CD4-positive, alpha-beta T cell (primary cell): Measurements from ENCODE around the gene PLD6. TPM values are rescaled to one million over a fixed set of nuclear protein-coding genes. Genes with fewer than 3 reads are reported as not detected.
A peak's percentile ranks its signal among the peaks of the same experiment; 100 is the strongest.
"Not testable (repeated sequence)": the region's sequence is repeated elsewhere in the genome, so short reads cannot be mapped to it uniquely, and the experiment has no call there.

Experiments used
- ATAC-seq: fragments of 200-7000 bp; cut with Tn5 transposase; one replicate; pipeline ENCODE4 v1.10.0; 2022; ENCODE audit warnings: mild to moderate bottlenecking; ENCODE audit not compliant: poor library complexity
- CTCF ChIA-PET: fragments of 350-600 bp; sonication (Branson Sonifier 250); formaldehyde crosslinking; loops from one replicate; lab custom pipeline; 2021; ENCODE audit warnings: antibody characterized with exemption, inconsistent platforms; lab: Charles Lee
- POLR2A ChIA-PET: fragments of 350-600 bp; sonication (Branson Sonifier 250); formaldehyde crosslinking; loops from one replicate; lab custom pipeline; 2021; ENCODE audit warnings: antibody characterized with exemption, inconsistent platforms; lab: Charles Lee
- DNase-seq, 14 experiments: peaks; one replicate each; pipeline ENCODE4 v3.0.0-alpha.2; 2013 to 2020; ENCODE audit warnings: mixed read lengths in 2 of 14
- H3K27ac ChIP-seq, 2 donors: one replicate each; pipeline versions ENCODE4 v1.5.1 to v1.7.0; 2013; ENCODE audit warnings: low read length in 2 of 2, low read depth in 1 of 2, mild to moderate bottlenecking in 1 of 2
- H3K27me3 ChIP-seq, 2 experiments: 1 replicate in 1 of 2; 2 replicates in 1 of 2; pipeline versions ENCODE4 v1.6.1 to v1.7.0; 2013; ENCODE audit warnings: low read length in 2 of 2, control low read depth in 1 of 2, mild to moderate bottlenecking in 1 of 2, moderate library complexity in 1 of 2; ENCODE audit not compliant: insufficient read depth in 2 of 2, control insufficient read depth in 1 of 2
- H3K36me3 ChIP-seq: one replicate; pipeline ENCODE4 v1.6.1; 2013; ENCODE audit warnings: low read length, control low read depth; ENCODE audit not compliant: insufficient read depth
- H3K4me1 ChIP-seq: one replicate; pipeline ENCODE4 v1.6.1; 2013; ENCODE audit warnings: low read length, control low read depth; ENCODE audit not compliant: insufficient read depth
- H3K4me3 ChIP-seq: one replicate; pipeline ENCODE4 v1.5.1; 2013; ENCODE audit warnings: mild to moderate bottlenecking, low read length, moderate library complexity
- H3K9me3 ChIP-seq, 2 experiments: 1 replicate in 1 of 2; 2 replicates in 1 of 2; pipeline versions ENCODE4 v1.6.1 to v1.7.0; 2013; ENCODE audit warnings: low read length in 2 of 2, mild to moderate bottlenecking in 2 of 2, control low read depth in 1 of 2, moderate library complexity in 1 of 2; ENCODE audit not compliant: control insufficient read depth in 1 of 2, insufficient read depth in 1 of 2
- H3K27ac Mint-ChIP-seq: one replicate; pipeline ENCODE4 v1.8.0; 2020; ENCODE audit warnings: mixed read lengths
- H3K27me3 Mint-ChIP-seq: one replicate; pipeline ENCODE4 v1.8.0; 2021; ENCODE audit warnings: mixed read lengths
- H3K36me3 Mint-ChIP-seq: one replicate; pipeline ENCODE4 v1.8.0; 2021; ENCODE audit warnings: low read depth, mixed read lengths
- H3K4me1 Mint-ChIP-seq: one replicate; pipeline ENCODE4 v1.8.0; 2021; ENCODE audit warnings: low read depth, mixed read lengths
- H3K4me3 Mint-ChIP-seq: one replicate; pipeline ENCODE4 v1.8.0; 2020; ENCODE audit warnings: mild to moderate bottlenecking, mixed read lengths
- H3K9me3 Mint-ChIP-seq: one replicate; pipeline ENCODE4 v1.8.0; 2020; ENCODE audit warnings: mixed read lengths
- intact Hi-C, 2 experiments: fragments of 100-400 bp; cut with DNase I in 1 of 2; cut with micrococcal nuclease in 1 of 2; formaldehyde crosslinking; loops; one replicate each; pipeline versions ENCODE4 v1.15.1 to v1.9.0; 2023 to 2025; cut with DNase I, micrococcal nuclease
- total RNA-seq, 174 experiments: library from RNA in 2 of 174; stranded (reverse) in 2 of 174; gene quantifications; one replicate each; pipeline ENCODE4 v1.2.3 and lab custom pipeline; 2021 to 2026
- TF ChIP-seq, protein P1 (sequence below): fragments of 200-600 bp; IDR thresholded peaks from one replicate; pipeline ENCODE4 v1.8.0; 2022; ENCODE audit warnings: antibody characterized with exemption, mild to moderate bottlenecking

Gene PLD6
- total RNA-seq, 2 experiments from 2014 or later: 7.1 to 7.5 TPM

- Mint-ChIP-seq H3K4me3 (peak overlapping the region; percentile 25), H3K27ac (no peak overlapping the region), H3K4me1 (peaks cover 32% of the 10 kb centered on the region), H3K36me3 (peaks cover 47% of the 10 kb centered on the region), H3K27me3 (no peaks in the 10 kb centered on the region), H3K9me3 (no peaks in the 10 kb centered on the region)
- intact Hi-C loops: loop anchor here in 1 of 2 experiments (10.0 kb wide), 1 partner anchor 46 kb away; no protein-coding TSS in a partner anchor
- TF ChIP-seq, protein P1, sequence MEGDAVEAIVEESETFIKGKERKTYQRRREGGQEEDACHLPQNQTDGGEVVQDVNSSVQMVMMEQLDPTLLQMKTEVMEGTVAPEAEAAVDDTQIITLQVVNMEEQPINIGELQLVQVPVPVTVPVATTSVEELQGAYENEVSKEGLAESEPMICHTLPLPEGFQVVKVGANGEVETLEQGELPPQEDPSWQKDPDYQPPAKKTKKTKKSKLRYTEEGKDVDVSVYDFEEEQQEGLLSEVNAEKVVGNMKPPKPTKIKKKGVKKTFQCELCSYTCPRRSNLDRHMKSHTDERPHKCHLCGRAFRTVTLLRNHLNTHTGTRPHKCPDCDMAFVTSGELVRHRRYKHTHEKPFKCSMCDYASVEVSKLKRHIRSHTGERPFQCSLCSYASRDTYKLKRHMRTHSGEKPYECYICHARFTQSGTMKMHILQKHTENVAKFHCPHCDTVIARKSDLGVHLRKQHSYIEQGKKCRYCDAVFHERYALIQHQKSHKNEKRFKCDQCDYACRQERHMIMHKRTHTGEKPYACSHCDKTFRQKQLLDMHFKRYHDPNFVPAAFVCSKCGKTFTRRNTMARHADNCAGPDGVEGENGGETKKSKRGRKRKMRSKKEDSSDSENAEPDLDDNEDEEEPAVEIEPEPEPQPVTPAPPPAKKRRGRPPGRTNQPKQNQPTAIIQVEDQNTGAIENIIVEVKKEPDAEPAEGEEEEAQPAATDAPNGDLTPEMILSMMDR: no peak
- Histone ChIP-seq H3K4me3 (no peak overlapping the region), H3K36me3 (peaks cover 24% of the 10 kb centered on the region), H3K27ac (no peak overlapping the region), H3K9me3 (no peaks in the 10 kb centered on the region), H3K27me3 (no peaks in the 10 kb centered on the region), H3K4me1 (peaks cover 24% of the 10 kb centered on the region)
- ATAC-seq (no peak), DNase-seq (no peak)
- CTCF ChIA-PET: no interaction called here
- POLR2A ChIA-PET: interaction anchor here (0.9 kb wide), 1 partner anchor 12 kb away, joined by 3 read pairs; no protein-coding TSS in a partner anchor
These were observed 5.8 kb downstream of the PLD6 start for GRCh38 chr17:17200311-17200710.

- H3K4me1 ChIP-seq: peaks cover 4% of the 10 kb centered on the region
- Mint-ChIP-seq H3K9me3 (no peaks in the 10 kb centered on the region), H3K27me3 (no peaks in the 10 kb centered on the region), H3K4me3 (no peak overlapping the region), H3K27ac (no peak overlapping the region), H3K36me3 (peaks cover 33% of the 10 kb centered on the region), H3K4me1 (peaks cover 13% of the 10 kb centered on the region)
- H3K27me3 ChIP-seq: no peaks in the 10 kb centered on the region
- no peak overlapping the region for H3K4me3 ChIP-seq
- ATAC-seq (no peak), DNase-seq (no peak)
- intact Hi-C loops: no loop called here
- POLR2A ChIA-PET: interaction anchor here (1.0 to 1.5 kb wide), 2 partner anchors 30 to 39 kb away, joined by 3 read pairs; partner anchors contain the start of gene FLCN
- no peaks in the 10 kb centered on the region for H3K9me3 ChIP-seq
- TF ChIP-seq, protein P1: no peak
- H3K36me3 ChIP-seq: peaks cover 24% of the 10 kb centered on the region
- H3K27ac ChIP-seq: no peak overlapping the region
- CTCF ChIA-PET: interaction anchor here (0.6 kb wide), 1 partner anchor 14 kb away, joined by 3 read pairs; no protein-coding TSS in a partner anchor
These were observed 7.9 kb downstream of the PLD6 start for GRCh38 chr17:17198281-17198680.

DNA sequence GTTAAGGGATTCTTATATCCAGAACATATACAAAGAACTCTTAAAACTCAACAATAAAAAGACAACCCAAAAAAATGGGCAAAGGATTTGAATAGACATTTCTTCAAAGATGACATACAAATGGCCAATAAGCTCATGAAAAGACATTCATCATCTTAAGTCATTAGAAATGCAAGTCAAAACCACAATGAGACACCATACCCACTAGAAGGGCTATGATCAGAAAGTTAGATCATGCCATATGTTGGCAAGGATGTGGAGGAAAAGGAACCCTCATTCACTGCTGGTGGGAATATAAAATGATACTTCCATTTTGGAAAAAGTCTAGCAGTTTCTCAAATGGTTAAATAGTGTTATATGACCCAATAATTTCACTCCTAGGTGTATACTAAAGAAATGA, 9.4 kb downstream of the PLD6 start:
- no peak for DNase-seq
- ChIA-PET POLR2A (interaction anchor here (0.7 to 1.0 kb wide), 2 partner anchors 18 to 53 kb away, joined by 3 to 4 read pairs; no protein-coding TSS in a partner anchor), CTCF (no interaction called here)
- peaks cover 13% of the 10 kb centered on the region for H3K4me1 Mint-ChIP-seq
- no peak for ATAC-seq
- Histone ChIP-seq H3K9me3 (no peaks in the 10 kb centered on the region), H3K36me3 (peaks cover 9% of the 10 kb centered on the region), H3K4me3 (no peak overlapping the region), H3K4me1 (peaks cover 4% of the 10 kb centered on the region), H3K27ac (no peak overlapping the region), H3K27me3 (no peaks in the 10 kb centered on the region)
- intact Hi-C loops: no loop called here
- no peaks in the 10 kb centered on the region for H3K27me3 Mint-ChIP-seq
- peaks cover 25% of the 10 kb centered on the region for H3K36me3 Mint-ChIP-seq
- no peaks in the 10 kb centered on the region for H3K9me3 Mint-ChIP-seq
- no peak overlapping the region for H3K4me3 Mint-ChIP-seq
- no peak overlapping the region for H3K27ac Mint-ChIP-seq
- TF ChIP-seq, protein P1: no peak

DNA sequence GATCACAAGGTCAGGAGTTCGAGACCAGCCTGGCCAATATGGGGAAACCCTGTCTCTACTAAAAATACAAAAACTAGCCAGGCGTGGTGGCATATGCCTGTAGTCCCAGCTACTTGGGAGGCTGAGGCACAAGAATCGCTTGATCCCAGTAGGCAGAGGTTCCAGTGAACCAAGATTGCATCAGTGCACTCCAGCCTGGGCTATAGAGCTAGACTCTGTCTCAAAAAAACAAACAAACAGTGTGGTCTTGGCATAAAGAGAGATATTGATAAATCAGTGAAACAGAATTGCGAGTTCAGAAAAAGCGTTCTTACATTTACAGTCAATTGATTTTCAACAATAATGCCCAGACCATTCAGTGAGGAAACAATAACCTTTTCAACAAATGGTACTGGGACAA, 10.7 kb downstream of the PLD6 start:
- peaks cover 17% of the 10 kb centered on the region for H3K36me3 Mint-ChIP-seq
- H3K27me3 Mint-ChIP-seq, ATAC-seq, DNase-seq, H3K27ac ChIP-seq, H3K27me3 ChIP-seq, H3K4me3 Mint-ChIP-seq, H3K4me1 ChIP-seq, H3K4me3 ChIP-seq, H3K27ac Mint-ChIP-seq, H3K9me3 Mint-ChIP-seq, intact Hi-C loops, H3K9me3 ChIP-seq, H3K36me3 ChIP-seq: not testable (repeated sequence)
- ChIA-PET CTCF (interaction anchor here (0.6 kb wide), 1 partner anchor 25 kb away, joined by 4 read pairs; no protein-coding TSS in a partner anchor), POLR2A (interaction anchor here (0.8 to 1.4 kb wide), 4 partner anchors 9 to 42 kb away, joined by 3 to 4 read pairs (median 4); partner anchors contain the start of genes FLCN and PLD6)
- H3K4me1 Mint-ChIP-seq: peaks cover 13% of the 10 kb centered on the region
